NCI-H128 (cell line): ENCODE data around the gene CD163L1.

Source experiments
- DNase-seq: peaks from one replicate; lab custom pipeline; 2025; ENCODE audit not compliant: unreplicated experiment; lab: John Stamatoyannopoulos, UW

Gene CD163L1

DNA sequence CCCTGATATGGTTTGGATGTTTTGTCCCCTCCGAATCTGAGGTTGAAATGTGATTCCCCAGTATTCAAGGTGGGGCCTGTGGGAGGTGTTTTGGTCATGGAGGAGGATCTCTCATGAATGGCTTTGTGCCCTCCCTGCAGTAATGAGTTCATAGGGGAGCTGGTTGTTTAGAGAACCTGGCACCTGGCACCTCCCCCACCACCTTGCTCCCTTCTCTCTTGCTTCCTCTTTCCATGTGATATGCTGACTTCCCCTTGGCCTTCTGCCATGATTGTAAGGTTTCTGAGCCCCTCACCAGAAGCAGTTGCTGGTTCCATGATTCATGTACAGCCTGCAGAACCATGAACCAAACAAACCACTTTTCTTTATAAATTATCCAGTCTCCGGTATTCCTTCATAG lies 32.6 kb downstream of the CD163L1 start:
- DNase-seq: no peak

DNA sequence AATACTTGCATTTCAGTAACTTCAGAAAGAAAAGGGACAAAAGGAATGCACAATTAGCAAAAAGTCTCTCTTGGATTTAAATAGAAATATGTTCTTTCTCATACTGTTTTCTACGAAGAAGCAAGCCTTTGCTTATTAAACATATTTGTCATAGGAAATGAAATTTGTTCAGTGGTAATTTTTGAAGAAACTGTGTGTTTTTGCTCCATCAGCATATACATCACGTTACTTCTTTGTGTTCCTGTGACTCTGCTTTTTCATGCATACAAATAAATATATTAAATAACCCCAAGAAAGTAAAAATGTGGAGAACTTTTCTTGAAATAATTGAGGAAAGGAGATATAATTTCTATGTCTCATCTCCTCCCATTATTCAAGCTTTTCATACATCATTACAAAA lies 39.7 kb downstream of the CD163L1 start:
- DNase-seq: no peak

- no peak for DNase-seq
Observed at GRCh38 chr12:7403466-7403865, 40.5 kb downstream of the CD163L1 start.

DNA sequence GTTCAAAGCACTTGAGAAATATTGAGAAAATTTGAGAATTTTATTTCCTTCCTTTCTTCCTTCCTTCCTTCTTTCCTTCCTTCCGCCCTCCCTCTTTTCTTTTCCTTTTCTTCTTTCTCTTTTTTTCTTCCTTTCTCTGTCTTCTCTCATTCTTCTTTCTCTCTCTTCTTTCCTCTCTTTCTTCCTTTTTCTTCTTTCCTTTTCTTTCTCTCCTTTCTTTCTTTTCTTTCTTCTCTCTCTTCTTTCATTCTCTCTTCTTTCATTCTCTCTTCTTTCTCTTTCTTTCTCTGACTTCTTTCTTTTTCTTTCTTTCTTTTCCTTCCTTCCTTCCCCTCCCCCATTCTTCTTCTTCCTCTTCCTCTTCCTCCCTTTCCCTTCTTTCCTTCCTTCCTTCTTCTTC lies 44.9 kb downstream of the CD163L1 start:
- DNase-seq: no peak

DNA sequence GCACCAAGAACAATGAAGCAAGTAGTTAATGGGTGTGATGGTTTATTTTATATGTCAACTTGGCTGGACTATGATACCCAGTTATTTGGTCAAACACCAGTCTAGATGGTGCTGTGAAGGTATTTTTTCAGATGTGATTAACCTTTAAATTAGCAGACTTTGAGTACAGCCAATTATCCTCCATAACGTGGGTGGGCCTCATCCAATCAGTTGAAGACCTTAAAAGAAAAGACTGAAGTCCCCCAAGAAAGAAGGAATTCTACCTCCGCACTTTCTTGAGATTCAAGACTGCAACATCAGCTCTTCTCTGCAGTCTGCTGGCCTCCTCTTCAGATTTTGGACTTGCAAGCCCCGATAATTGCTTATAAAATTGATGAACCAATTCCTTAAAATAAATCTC lies 47.5 kb downstream of the CD163L1 start:
- DNase-seq: no peak

DNA sequence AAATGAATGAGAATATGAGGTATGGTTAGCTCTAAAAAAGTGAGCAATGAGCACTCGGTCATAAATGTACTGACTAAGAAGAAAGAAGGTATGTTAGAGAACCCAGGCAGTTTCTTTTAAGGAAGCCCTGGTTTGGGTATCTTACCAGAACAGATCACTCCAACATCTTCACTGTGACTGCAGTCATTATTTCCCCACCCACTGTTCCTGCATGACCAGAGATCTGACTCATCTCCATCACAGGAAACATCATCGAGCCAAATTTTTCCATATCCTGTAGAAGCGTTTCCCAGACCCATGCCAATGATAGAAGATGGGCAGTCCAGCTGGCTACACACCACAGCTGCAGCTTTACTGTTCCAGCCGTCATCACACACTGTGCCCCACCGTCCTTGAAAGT lies 48.0 kb downstream of the CD163L1 start:
- DNase-seq: no peak

- DNase-seq: no peak
Observed at GRCh38 chr12:7387289-7387688, 56.7 kb downstream of the CD163L1 start.

DNA sequence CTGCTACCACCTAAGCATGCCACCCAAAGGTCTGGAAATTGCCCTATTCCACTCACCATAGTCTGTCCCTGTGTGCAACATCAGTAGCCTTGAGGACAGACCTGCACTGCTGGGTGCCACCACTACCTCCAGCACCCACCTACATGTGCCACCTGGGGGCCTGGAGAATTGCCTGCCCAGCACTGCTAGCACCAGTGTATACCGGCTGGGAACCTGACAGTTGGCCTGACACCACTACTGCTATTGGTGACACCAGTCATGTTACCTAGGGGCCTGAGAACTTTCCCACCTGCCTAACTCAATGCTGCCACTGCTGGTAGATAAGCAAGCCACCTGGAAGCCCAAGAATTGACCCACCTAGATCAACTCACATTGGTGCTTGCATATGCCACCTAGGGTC lies 60.8 kb downstream of the CD163L1 start:
- no peak for DNase-seq

- DNase-seq: no peak
Observed at GRCh38 chr12:7376196-7376595, 67.8 kb downstream of the CD163L1 start.

DNA sequence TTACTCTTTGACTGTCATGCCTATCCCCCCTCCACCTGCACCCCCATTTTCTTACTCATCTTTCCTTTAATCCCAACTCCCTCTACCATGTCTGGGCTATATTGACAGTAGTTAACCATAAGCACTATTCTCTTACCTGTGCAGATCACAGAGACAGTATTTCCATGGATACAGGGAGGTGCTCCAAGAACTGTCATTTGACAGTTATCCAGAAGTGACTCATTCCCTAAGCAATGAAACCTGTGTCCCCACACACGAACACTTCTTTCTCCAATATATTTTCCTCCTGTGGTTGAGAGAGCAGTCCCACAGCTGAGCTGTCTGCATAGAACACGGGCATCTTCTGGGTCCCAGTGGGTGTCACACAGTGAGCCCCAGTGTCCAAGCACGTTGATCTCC lies 68.8 kb downstream of the CD163L1 start:
- DNase-seq: no peak

GRCh38 chr12:7374423-7375144 lies 69.4 kb downstream of the CD163L1 start:
- DNase-seq: no peak

DNA sequence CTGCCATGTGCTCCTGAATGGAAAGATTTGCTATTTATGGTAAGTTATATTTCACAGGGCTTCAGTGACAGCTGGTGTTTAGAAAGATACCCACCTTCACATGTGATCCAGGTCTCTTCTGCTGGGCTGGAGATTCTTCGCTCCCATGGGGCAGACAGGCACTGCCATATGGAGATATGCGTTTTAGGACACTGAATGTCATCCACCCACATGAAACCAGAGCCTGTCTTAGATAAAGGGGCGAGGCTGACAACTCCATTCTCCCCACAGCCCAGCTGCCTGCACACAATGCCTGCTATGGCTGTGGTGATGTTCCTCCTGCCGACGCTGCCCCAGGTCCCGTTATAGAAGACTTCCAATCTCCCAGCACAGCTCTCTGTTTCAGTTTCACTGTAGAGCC lies 70.7 kb downstream of the CD163L1 start:
- DNase-seq: no peak

GRCh38 chr12:7369274-7369729 lies 74.7 kb downstream of the CD163L1 start:
- DNase-seq: no peak

GRCh38 chr12:7362734-7363133 lies 81.2 kb downstream of the CD163L1 start:
- DNase-seq: no peak

- no peak for DNase-seq
Observed at GRCh38 chr12:7361265-7361664, 82.7 kb downstream of the CD163L1 start.

GRCh38 chr12:7354529-7354928 lies 89.4 kb downstream of the CD163L1 start:
- no peak for DNase-seq

- DNase-seq: no peak
Observed at GRCh38 chr12:7352661-7353060, 91.3 kb downstream of the CD163L1 start.

DNA sequence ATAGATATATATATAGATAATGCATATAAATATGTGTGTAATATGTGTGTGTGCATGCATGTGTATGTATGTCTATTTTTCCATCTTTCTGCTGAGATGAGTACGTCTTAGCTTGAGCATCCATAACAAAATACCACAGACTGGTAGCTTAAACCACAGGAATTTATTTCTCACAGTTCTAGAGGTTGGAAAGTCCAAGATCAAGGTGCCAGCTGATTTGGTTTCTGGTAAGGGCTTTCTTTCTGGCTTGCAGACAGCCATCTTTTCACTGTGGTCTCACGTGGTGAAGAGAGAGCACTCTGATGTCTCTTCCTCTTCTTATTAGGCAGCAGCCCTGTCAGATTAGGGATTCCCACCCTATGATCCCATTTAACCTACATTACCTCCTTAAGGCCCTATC lies 92.8 kb downstream of the CD163L1 start:
- no peak for DNase-seq

GRCh38 chr12:7349418-7349817 lies 94.5 kb downstream of the CD163L1 start:
- no peak for DNase-seq

- no peak for DNase-seq
Observed at GRCh38 chr12:7346551-7347225, 97.3 kb downstream of the CD163L1 start.

GRCh38 chr12:7344833-7345606 lies 98.9 kb downstream of the CD163L1 start:
- DNase-seq: no peak

GRCh38 chr12:7339675-7340074 lies 104.3 kb downstream of the CD163L1 start:
- no peak for DNase-seq
